HCT116 (cell line): ENCODE measurements around the gene OLA1. TPM values are rescaled to one million over a fixed set of nuclear protein-coding genes. Genes with fewer than 3 reads are reported as not detected.

Experiments
- ATAC-seq: fragments of 200-7000 bp; cut with Tn5 transposase; 2 replicates; pipeline ENCODE4 v1.9.1; 2020; ENCODE audit warnings: mild to moderate bottlenecking, moderate library complexity
- BruUV-seq: library from RNA; stranded (reverse); fragments of 400-500 nt; replicated peaks from 2 replicates; lab custom pipeline; 2021; lab: Mats Ljungman, UMichigan
- CTCF ChIA-PET: fragments of 300-600 bp; sonication (Branson Sonifier 250); formaldehyde crosslinking; loops from one replicate; lab custom pipeline; 2021; ENCODE audit warnings: antibody characterized with exemption; lab: Charles Lee
- POLR2A ChIA-PET: fragments of 300-600, 350-600 bp; sonication (Branson Sonifier 250); formaldehyde crosslinking; loops from one replicate; lab custom pipeline; 2021; ENCODE audit warnings: antibody characterized with exemption; lab: Charles Lee
- RAD21 ChIA-PET, 2 experiments: fragments of 300-600 bp; sonication (Branson Sonifier 250); formaldehyde crosslinking; loops; one replicate each; lab custom pipeline; 2023; ENCODE audit warnings: low total read pairs in 2 of 2; ENCODE audit not compliant: uncharacterized antibody in 2 of 2, unreplicated experiment in 2 of 2, low non-redundant PET in 1 of 2; lab: Charles Lee
- DNase-seq: peaks from one replicate; pipeline ENCODE4 v3.0.0-alpha.2; 2010; ENCODE audit warnings: low read depth, low spot score
- H2AFZ ChIP-seq: fragments of 200-600 bp; shearing (Covaris generic), sonication (generic); 2 replicates; pipeline ENCODE4 v1.6.1; 2017; ENCODE audit warnings: low read depth, mixed run types, mixed read lengths, antibody characterized with exemption, low read length; ENCODE audit not compliant: poor library complexity, severe bottlenecking
- H3K27ac ChIP-seq: 2 replicates; pipeline ENCODE4 v1.5.1; 2012; ENCODE audit warnings: low read depth, low read length
- H3K27me3 ChIP-seq: fragments of 200-600 bp; sonication (generic); 2 replicates; pipeline ENCODE4 v1.6.1; 2016; ENCODE audit warnings: mixed run types, low read length, mixed read lengths; ENCODE audit not compliant: insufficient read depth
- H3K36me3 ChIP-seq, 2 experiments: fragments of 200-500 bp in 1 of 2; fragments of 200-600 bp in 1 of 2; sonication (Bioruptor generic) in 1 of 2; sonication (generic) in 1 of 2; 2 replicates each; pipeline versions ENCODE4 v1.5.1 to v1.6.1; 2014 to 2016; ENCODE audit warnings: low read length in 2 of 2, inconsistent platforms in 1 of 2, mixed read lengths in 1 of 2, mixed run types in 1 of 2; ENCODE audit not compliant: insufficient read depth in 2 of 2, control insufficient read depth in 1 of 2
- H3K4me1 ChIP-seq, 2 experiments: fragments of 200-600 bp in 1 of 2; sonication (generic) in 1 of 2; 2 replicates each; pipeline versions ENCODE4 v1.5.1 to v1.6.1; 2012 to 2017; ENCODE audit warnings: low read length in 2 of 2, inconsistent platforms in 1 of 2, mild to moderate bottlenecking in 1 of 2, mixed read lengths in 1 of 2, mixed run types in 1 of 2, moderate library complexity in 1 of 2; ENCODE audit not compliant: insufficient read depth in 2 of 2, control insufficient read depth in 1 of 2
- H3K4me2 ChIP-seq: fragments of 200-600 bp; sonication (generic); 2 replicates; pipeline ENCODE4 v1.6.1; 2017; ENCODE audit warnings: mixed run types, low read length, mixed read lengths
- H3K4me3 ChIP-seq, 2 experiments: fragments of 200-600 bp in 1 of 2; sonication (generic) in 1 of 2; replicated peaks in 1 of 2; 2 replicates each; pipeline ENCODE4 v1.5.1; 2011 to 2016; ENCODE audit warnings: low read length in 2 of 2, control low read depth in 1 of 2, low read depth in 1 of 2, mild to moderate bottlenecking in 1 of 2, mixed read lengths in 1 of 2, mixed run types in 1 of 2
- H3K79me2 ChIP-seq: fragments of 200-600 bp; sonication (generic); 2 replicates; pipeline ENCODE4 v1.6.1; 2017; ENCODE audit warnings: mild to moderate bottlenecking, mixed run types, low read length, moderate library complexity, mixed read lengths; ENCODE audit not compliant: insufficient read depth
- H3K9ac ChIP-seq: fragments of 200-600 bp; sonication (generic); 2 replicates; pipeline ENCODE4 v1.6.1; 2016; ENCODE audit warnings: low read length, mixed read lengths
- H3K9me2 ChIP-seq: fragments of 200-600 bp; sonication (generic), shearing (Covaris generic); 2 replicates; pipeline ENCODE4 v1.6.1; 2017; ENCODE audit warnings: mixed run types, mild to moderate bottlenecking, moderate library complexity; ENCODE audit not compliant: insufficient read depth
- H3K9me3 ChIP-seq, 2 experiments: fragments of 200-500 bp in 1 of 2; fragments of 200-600 bp in 1 of 2; sonication (Bioruptor generic) in 1 of 2; sonication (generic) in 1 of 2; 2 replicates each; pipeline ENCODE4 v1.6.1; 2014 to 2017; ENCODE audit warnings: low read length in 2 of 2, mixed read lengths in 2 of 2, inconsistent platforms in 1 of 2, low read depth in 1 of 2, mild to moderate bottlenecking in 1 of 2, mixed run types in 1 of 2, moderate library complexity in 1 of 2; ENCODE audit not compliant: control insufficient read depth in 1 of 2, insufficient read depth in 1 of 2
- H4K20me1 ChIP-seq: fragments of 200-600 bp; sonication (generic), shearing (Covaris generic); 2 replicates; pipeline ENCODE4 v1.6.1; 2017; ENCODE audit warnings: mixed run types, mild to moderate bottlenecking, moderate library complexity; ENCODE audit not compliant: insufficient read depth
- CEBPB ChIP-seq: IDR thresholded peaks from 2 replicates; pipeline ENCODE4 v1.6.1; 2012; ENCODE audit warnings: low read depth
- ELF1 ChIP-seq: IDR thresholded peaks from 2 replicates; pipeline ENCODE4 v1.6.1; 2012; ENCODE audit warnings: low read depth, borderline replicate concordance
- EZH2 ChIP-seq: fragments of 200-600 bp; sonication (generic); IDR thresholded peaks from 2 replicates; pipeline ENCODE4 v1.6.1; 2017; ENCODE audit warnings: antibody characterized with exemption, mixed run types
- EZH2phosphoT487 ChIP-seq: fragments of 200-600 bp; IDR thresholded peaks from 2 replicates; pipeline ENCODE4 v1.6.1; 2018; ENCODE audit warnings: antibody characterized with exemption, borderline replicate concordance
- FOSL1 ChIP-seq: IDR thresholded peaks from 2 replicates; pipeline ENCODE4 v1.6.1; 2012; ENCODE audit warnings: low read depth
- JUND ChIP-seq: IDR thresholded peaks from 2 replicates; pipeline ENCODE4 v1.6.1; 2012
- MAX ChIP-seq: IDR thresholded peaks from 2 replicates; pipeline ENCODE4 v1.6.1; 2012
- POLR2A ChIP-seq: IDR thresholded peaks from 2 replicates; pipeline ENCODE4 v1.7.0; 2011; ENCODE audit warnings: borderline replicate concordance; ENCODE audit not compliant: insufficient read depth, insufficient read length; ENCODE audit errors: extremely low read depth
- POLR2AphosphoS5 ChIP-seq: IDR thresholded peaks from 2 replicates; pipeline ENCODE4 v1.6.1; 2011; ENCODE audit warnings: mild to moderate bottlenecking, low read depth, low read length, moderate library complexity
- RAD21 ChIP-seq: IDR thresholded peaks from 2 replicates; pipeline ENCODE4 v1.6.1; 2012; ENCODE audit warnings: low read depth, mild to moderate bottlenecking
- SIN3A ChIP-seq: IDR thresholded peaks from 2 replicates; pipeline ENCODE4 v1.6.1; 2012; ENCODE audit warnings: low read depth
- SP1 ChIP-seq: IDR thresholded peaks from 2 replicates; pipeline ENCODE4 v1.6.1; 2012; ENCODE audit warnings: low read depth
- TCF7L2 ChIP-seq: IDR thresholded peaks from 2 replicates; pipeline ENCODE4 v1.7.0; 2011; ENCODE audit warnings: borderline replicate concordance, inconsistent platforms; ENCODE audit not compliant: insufficient read depth, insufficient read length; ENCODE audit errors: extremely low read depth
- YY1 ChIP-seq: IDR thresholded peaks from 2 replicates; pipeline ENCODE4 v1.6.1; 2011; ENCODE audit warnings: low read length, low read depth, moderate library complexity, mild to moderate bottlenecking; ENCODE audit not compliant: insufficient replicate concordance; ENCODE audit errors: extremely low read depth
- ZNF274 ChIP-seq: fragments of 200-500 bp; sonication (Bioruptor generic); IDR thresholded peaks from 2 replicates; pipeline ENCODE4 v1.6.1; 2014; ENCODE audit warnings: mild to moderate bottlenecking, low read depth, low read length, inconsistent platforms
- intact Hi-C: fragments of 100-400 bp; cut with micrococcal nuclease; formaldehyde crosslinking; loops from 2 replicates; pipeline ENCODE4 v1.10.0; 2022
- total RNA-seq: library from RNA; stranded (reverse); gene quantifications from one replicate; pipeline ENCODE4 v1.2.1, GENCODE V29; 2021; ENCODE audit not compliant: unreplicated experiment
- TF ChIP-seq, protein P1 (sequence below), 3 experiments: fragments of 200-600 bp in 1 of 3; sonication (generic) in 1 of 3; IDR thresholded peaks in 2 of 3; conservative IDR thresholded peaks in 1 of 3; 2 replicates each; pipeline ENCODE4 v1.5.1; 2012 to 2017; ENCODE audit warnings: low read depth in 2 of 3, low read length in 2 of 3, antibody characterized with exemption in 1 of 3, borderline replicate concordance in 1 of 3, control low read depth in 1 of 3, mild to moderate bottlenecking in 1 of 3, mixed read lengths in 1 of 3, mixed run types in 1 of 3, moderate library complexity in 1 of 3; ENCODE audit not compliant: insufficient read depth in 1 of 3
- TF ChIP-seq, protein P2 (sequence below): IDR thresholded peaks from 2 replicates; pipeline ENCODE4 v1.6.1; 2012; ENCODE audit warnings: low read depth

OLA1 gene
- total RNA-seq, 1 experiment from 2014 or later = 219 TPM

GRCh38 chr2:174072857-174073256, 175.5 kb downstream of the OLA1 start:
- ATAC-seq = no peak
- no peak overlapping the region for H2AFZ ChIP-seq
- H3K79me2 ChIP-seq = peaks cover 2% of the 10 kb centered on the region; the same call in 1 of the 2 replicates
- intact Hi-C loops = no loop called here
- TF ChIP-seq ZNF274 (no peak), SP1 (no peak), EZH2 (no peak), RAD21 (no peak), ELF1 (no peak), EZH2phosphoT487 (no peak), POLR2A (no peak), SIN3A (no peak), TCF7L2 (no peak), CEBPB (no peak)
- TF ChIP-seq, all 23 proteins: peak for 0
- ChIA-PET RAD21 (no interaction called here), POLR2A (interaction anchor here (0.5 kb wide), 1 partner anchor 24 kb away, joined by 3 read pairs; no protein-coding TSS in a partner anchor), CTCF (no interaction called here)
- Histone ChIP-seq H3K9ac (no peak overlapping the region), H3K4me1 (no peaks in the 10 kb centered on the region), H3K4me2 (no peak overlapping the region), H3K9me2 (no peaks in the 10 kb centered on the region), H3K27ac (no peak overlapping the region), H3K9me3 (no peaks in the 10 kb centered on the region), H4K20me1 (no peaks in the 10 kb centered on the region; the same call in 1 of the 2 replicates), H3K4me3 (no peak overlapping the region), H3K27me3 (no peaks in the 10 kb centered on the region), H3K36me3 (peaks cover 0 to 11% of the 10 kb centered on the region in 2 experiments; a peak in 3 of 4 replicates)
- no peak for DNase-seq
- no TSS peak for BruUV-seq

DNA sequence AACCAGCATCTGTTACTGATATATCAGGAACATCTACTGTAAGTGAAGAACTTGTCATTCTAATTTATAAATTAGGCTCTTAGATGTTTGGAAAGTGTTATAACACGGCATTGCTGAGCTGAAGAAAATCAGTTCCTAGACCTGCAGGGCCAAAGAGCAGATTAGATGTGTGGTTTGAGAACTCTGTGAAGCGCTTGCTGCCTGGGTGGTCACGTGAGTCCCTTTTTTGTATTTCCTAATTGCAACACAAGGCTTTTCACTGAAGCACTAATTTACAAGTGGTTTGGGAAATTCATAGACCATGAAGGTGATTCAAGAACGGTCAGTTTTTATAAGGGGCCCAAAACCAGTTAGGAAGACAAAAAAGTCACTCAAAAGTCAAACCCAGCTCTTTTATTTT, 176.3 kb downstream of the OLA1 start:
- intact Hi-C loops = no loop called here
- Histone ChIP-seq H2AFZ (no peak overlapping the region), H3K4me2 (no peak overlapping the region), H3K9ac (no peak overlapping the region), H3K9me3 (no peaks in the 10 kb centered on the region), H4K20me1 (no peaks in the 10 kb centered on the region; the same call in 1 of the 2 replicates), H3K4me1 (no peaks in the 10 kb centered on the region), H3K36me3 (peaks cover 0 to 9% of the 10 kb centered on the region in 2 experiments; a peak in 3 of 4 replicates), H3K27ac (no peak overlapping the region), H3K4me3 (no peak overlapping the region), H3K79me2 (no peaks in the 10 kb centered on the region), H3K27me3 (no peaks in the 10 kb centered on the region), H3K9me2 (no peaks in the 10 kb centered on the region)
- RAD21 ChIA-PET = no interaction called here
- no peak for DNase-seq
- ATAC-seq = no peak
- POLR2A ChIA-PET = interaction anchor here (0.5 kb wide), 1 partner anchor 24 kb away, joined by 3 read pairs; no protein-coding TSS in a partner anchor
- no TSS peak for BruUV-seq
- CTCF ChIA-PET = no interaction called here
- no peak for TF ChIP-seq YY1
- no peak for TF ChIP-seq FOSL1
- no peak for TF ChIP-seq JUND
- no peak for TF ChIP-seq POLR2AphosphoS5
- no peak for TF ChIP-seq RAD21
- TF ChIP-seq MAX = no peak
- TF ChIP-seq, protein P1, sequence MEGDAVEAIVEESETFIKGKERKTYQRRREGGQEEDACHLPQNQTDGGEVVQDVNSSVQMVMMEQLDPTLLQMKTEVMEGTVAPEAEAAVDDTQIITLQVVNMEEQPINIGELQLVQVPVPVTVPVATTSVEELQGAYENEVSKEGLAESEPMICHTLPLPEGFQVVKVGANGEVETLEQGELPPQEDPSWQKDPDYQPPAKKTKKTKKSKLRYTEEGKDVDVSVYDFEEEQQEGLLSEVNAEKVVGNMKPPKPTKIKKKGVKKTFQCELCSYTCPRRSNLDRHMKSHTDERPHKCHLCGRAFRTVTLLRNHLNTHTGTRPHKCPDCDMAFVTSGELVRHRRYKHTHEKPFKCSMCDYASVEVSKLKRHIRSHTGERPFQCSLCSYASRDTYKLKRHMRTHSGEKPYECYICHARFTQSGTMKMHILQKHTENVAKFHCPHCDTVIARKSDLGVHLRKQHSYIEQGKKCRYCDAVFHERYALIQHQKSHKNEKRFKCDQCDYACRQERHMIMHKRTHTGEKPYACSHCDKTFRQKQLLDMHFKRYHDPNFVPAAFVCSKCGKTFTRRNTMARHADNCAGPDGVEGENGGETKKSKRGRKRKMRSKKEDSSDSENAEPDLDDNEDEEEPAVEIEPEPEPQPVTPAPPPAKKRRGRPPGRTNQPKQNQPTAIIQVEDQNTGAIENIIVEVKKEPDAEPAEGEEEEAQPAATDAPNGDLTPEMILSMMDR (IDR thresholded peaks at IDR 0.05 in 2 of 3, conservative IDR thresholded peaks at IDR 0.05 in 1 of 3; ENCODE audit: borderline replicate concordance in 1 of 3, insufficient read depth in 1 of 3, low read depth in 2 of 3, low read length in 2 of 3) = no peak
- TF ChIP-seq ZNF274 = no peak
- TF ChIP-seq, protein P2, sequence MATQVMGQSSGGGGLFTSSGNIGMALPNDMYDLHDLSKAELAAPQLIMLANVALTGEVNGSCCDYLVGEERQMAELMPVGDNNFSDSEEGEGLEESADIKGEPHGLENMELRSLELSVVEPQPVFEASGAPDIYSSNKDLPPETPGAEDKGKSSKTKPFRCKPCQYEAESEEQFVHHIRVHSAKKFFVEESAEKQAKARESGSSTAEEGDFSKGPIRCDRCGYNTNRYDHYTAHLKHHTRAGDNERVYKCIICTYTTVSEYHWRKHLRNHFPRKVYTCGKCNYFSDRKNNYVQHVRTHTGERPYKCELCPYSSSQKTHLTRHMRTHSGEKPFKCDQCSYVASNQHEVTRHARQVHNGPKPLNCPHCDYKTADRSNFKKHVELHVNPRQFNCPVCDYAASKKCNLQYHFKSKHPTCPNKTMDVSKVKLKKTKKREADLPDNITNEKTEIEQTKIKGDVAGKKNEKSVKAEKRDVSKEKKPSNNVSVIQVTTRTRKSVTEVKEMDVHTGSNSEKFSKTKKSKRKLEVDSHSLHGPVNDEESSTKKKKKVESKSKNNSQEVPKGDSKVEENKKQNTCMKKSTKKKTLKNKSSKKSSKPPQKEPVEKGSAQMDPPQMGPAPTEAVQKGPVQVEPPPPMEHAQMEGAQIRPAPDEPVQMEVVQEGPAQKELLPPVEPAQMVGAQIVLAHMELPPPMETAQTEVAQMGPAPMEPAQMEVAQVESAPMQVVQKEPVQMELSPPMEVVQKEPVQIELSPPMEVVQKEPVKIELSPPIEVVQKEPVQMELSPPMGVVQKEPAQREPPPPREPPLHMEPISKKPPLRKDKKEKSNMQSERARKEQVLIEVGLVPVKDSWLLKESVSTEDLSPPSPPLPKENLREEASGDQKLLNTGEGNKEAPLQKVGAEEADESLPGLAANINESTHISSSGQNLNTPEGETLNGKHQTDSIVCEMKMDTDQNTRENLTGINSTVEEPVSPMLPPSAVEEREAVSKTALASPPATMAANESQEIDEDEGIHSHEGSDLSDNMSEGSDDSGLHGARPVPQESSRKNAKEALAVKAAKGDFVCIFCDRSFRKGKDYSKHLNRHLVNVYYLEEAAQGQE = no peak
